Measurements from ENCODE around the gene QPRT. TPM values are rescaled to one million over a fixed set of nuclear protein-coding genes. Genes with fewer than 3 reads are reported as not detected.
A peak's percentile ranks its signal among the peaks of the same experiment; 100 is the strongest.
"Not testable (repeated sequence)": the region's sequence is repeated elsewhere in the genome, so short reads cannot be mapped to it uniquely, and the experiment has no call there.

Gene QPRT
- polyA plus RNA-seq, 3 donors = 2.1 to 4.7 (median 3.9) TPM

- Mint-ChIP-seq H3K27ac (peak overlapping the region; percentile 76 to 92 (median 88)), H3K4me3 (peak overlapping the region in 1 of 2 donors; percentile 73), H3K36me3 (no peaks in the 10 kb centered on the region), H3K4me1 (peaks cover 42% of the 10 kb centered on the region), H3K27me3 (ENCODE audit: low read depth in 3 of 3) (peaks cover 0 to 3% (median 1%) of the 10 kb centered on the region in 3 donors), H3K9me3 (no peaks in the 10 kb centered on the region)
- no peaks in the 10 kb centered on the region for H3K27me3 ChIP-seq (ENCODE audit: control insufficient read depth in 2 of 2, insufficient read depth in 2 of 2, low read length in 2 of 2)
- H3K9ac ChIP-seq (ENCODE audit: insufficient read depth, low read length, poor library complexity, severe bottlenecking) = no peak overlapping the region
- no peak overlapping the region for H2AFZ ChIP-seq (ENCODE audit: insufficient read depth, low read depth, low read length, poor library complexity, severe bottlenecking)
- WGBS (ENCODE audit: insufficient coverage) = 13% methylated on average over 6 of the region's 12 CpGs
- no peaks in the 10 kb centered on the region for H3K9me3 ChIP-seq (replicated peaks in 1 of 2; ENCODE audit: control insufficient read depth in 1 of 2, insufficient read depth in 1 of 2, low read length in 2 of 2)
- peak; percentile 79 to 94 (median 89) for DNase-seq
- no peak overlapping the region for H3K4me3 ChIP-seq (replicated peaks in 1 of 3; ENCODE audit: low read depth in 2 of 3, low read length in 3 of 3)
- peak overlapping the region; percentile 39 to 73 for H3K27ac ChIP-seq (ENCODE audit: low read depth in 1 of 2, low read length in 2 of 2)
- H3K4me1 ChIP-seq (ENCODE audit: control insufficient read depth in 1 of 2, insufficient read depth in 2 of 2, low read length in 2 of 2) = peaks cover 44 to 50% of the 10 kb centered on the region in 2 donors
- H3K79me2 ChIP-seq (ENCODE audit: insufficient read depth, low read length) = no peaks in the 10 kb centered on the region
- H3K4me2 ChIP-seq (replicated peaks; ENCODE audit: extremely low read depth, low read length, poor library complexity, severe bottlenecking) = peak overlapping the region; percentile 20
- no peaks in the 10 kb centered on the region for H3K36me3 ChIP-seq (replicated peaks in 1 of 2; ENCODE audit: control insufficient read depth in 1 of 2, insufficient read depth in 2 of 2, low read length in 2 of 2)
- intact Hi-C loops (cut with micrococcal nuclease) = no loop called here
- no peak for TF ChIP-seq CTCF (IDR thresholded peaks at IDR 0.05)
- no peaks in the 10 kb centered on the region for H4K20me1 ChIP-seq (ENCODE audit: insufficient read depth, low read length)
These were observed 25.5 kb upstream of the QPRT start for GRCh38 chr16:29653471-29653870.

- H3K27me3 ChIP-seq (ENCODE audit: control insufficient read depth in 2 of 2, insufficient read depth in 2 of 2, low read length in 2 of 2); H3K36me3 Mint-ChIP-seq; DNase-seq; H3K36me3 ChIP-seq (replicated peaks in 1 of 2; ENCODE audit: control insufficient read depth in 1 of 2, insufficient read depth in 2 of 2, low read length in 2 of 2); H3K79me2 ChIP-seq (ENCODE audit: insufficient read depth, low read length); H3K9me3 Mint-ChIP-seq; H3K27me3 Mint-ChIP-seq (ENCODE audit: low read depth in 3 of 3); H2AFZ ChIP-seq (ENCODE audit: insufficient read depth, low read depth, low read length, poor library complexity, severe bottlenecking); H3K4me3 ChIP-seq (replicated peaks in 1 of 3; ENCODE audit: low read depth in 2 of 3, low read length in 3 of 3); H4K20me1 ChIP-seq (ENCODE audit: insufficient read depth, low read length); intact Hi-C loops (cut with micrococcal nuclease); H3K9ac ChIP-seq (ENCODE audit: insufficient read depth, low read length, poor library complexity, severe bottlenecking); H3K9me3 ChIP-seq (replicated peaks in 1 of 2; ENCODE audit: control insufficient read depth in 1 of 2, insufficient read depth in 1 of 2, low read length in 2 of 2): not testable (repeated sequence)
- Mint-ChIP-seq H3K27ac (peak overlapping the region; percentile 30 to 92 (median 88)), H3K4me1 (peaks cover 40% of the 10 kb centered on the region), H3K4me3 (peak overlapping the region; percentile 39 to 73)
- Histone ChIP-seq H3K4me2 (replicated peaks; ENCODE audit: extremely low read depth, low read length, poor library complexity, severe bottlenecking) (peak overlapping the region; percentile 20), H3K27ac (ENCODE audit: low read depth in 1 of 2, low read length in 2 of 2) (peak overlapping the region; percentile 39 to 73), H3K4me1 (ENCODE audit: control insufficient read depth in 1 of 2, insufficient read depth in 2 of 2, low read length in 2 of 2) (peaks cover 43 to 50% of the 10 kb centered on the region in 2 donors)
- WGBS (ENCODE audit: insufficient coverage) = 63% methylated on average over 1 of the region's 7 CpGs
These were observed 25.1 kb upstream of the QPRT start for GRCh38 chr16:29653890-29654289.

Measured in CD14-positive monocyte (primary cell).